Bronchial epithelial cell (primary cell): ENCODE measurements around the gene RPS6KA2. TPM values are rescaled to one million over a fixed set of nuclear protein-coding genes. Genes with fewer than 3 reads are reported as not detected.
"Not testable (repeated sequence)": the region's sequence is repeated elsewhere in the genome, so short reads cannot be mapped to it uniquely, and the experiment has no call there.

Experiments
- DNase-seq: peaks from one replicate; pipeline ENCODE4 v3.0.0-alpha.2; 2010; ENCODE audit warnings: low read depth
- FAIRE-seq: peaks from 2 replicates; lab custom pipeline; 2011; peaks lifted over from hg19 to GRCh38; lab: Jason Lieb, UNC
- H3K27me3 ChIP-seq: 2 replicates; pipeline ENCODE4 v1.5.1; 2011; ENCODE audit warnings: low read length; ENCODE audit not compliant: control insufficient read depth, insufficient read depth
- H3K36me3 ChIP-seq: 2 replicates; pipeline ENCODE4 v1.5.1; 2011; ENCODE audit warnings: low read length; ENCODE audit not compliant: control insufficient read depth, insufficient read depth
- H3K4me3 ChIP-seq: 2 replicates; pipeline ENCODE4 v1.5.1; 2011; ENCODE audit warnings: mild to moderate bottlenecking, low read depth, low read length, control low read depth
- CTCF ChIP-seq: IDR thresholded peaks from 2 replicates; pipeline ENCODE4 v1.5.1; 2011; ENCODE audit warnings: mild to moderate bottlenecking, moderate library complexity, low read length, control low read depth, inconsistent platforms; ENCODE audit not compliant: insufficient read depth, severe bottlenecking
- total RNA-seq: library from RNA; depleted of rRNA; stranded (reverse); fragments of >200 nt; gene quantifications from 2 replicates; pipeline ENCODE4 v1.2.1, GENCODE V29; 2014

The RPS6KA2 gene
- total RNA-seq, 1 donor from 2014 or later = 42.6 TPM

- FAIRE-seq = no peak
- TF ChIP-seq CTCF = no peak
- Histone ChIP-seq H3K27me3 (no peaks in the 10 kb centered on the region), H3K36me3 (no peaks in the 10 kb centered on the region), H3K4me3 (no peak overlapping the region)
- DNase-seq = no peak
These were observed 86.3 kb downstream of the RPS6KA2 start for GRCh38 chr6:166540631-166541331.

GRCh38 chr6:166539543-166539942 is 87.5 kb downstream of the RPS6KA2 start:
- no peak for TF ChIP-seq CTCF
- no peak overlapping the region for H3K4me3 ChIP-seq
- DNase-seq = no peak
- FAIRE-seq = no peak
- H3K36me3 ChIP-seq = peaks cover 3% of the 10 kb centered on the region
- H3K27me3 ChIP-seq = no peaks in the 10 kb centered on the region

GRCh38 chr6:166539011-166539385 is 88.1 kb downstream of the RPS6KA2 start:
- H3K27me3 ChIP-seq, H3K4me3 ChIP-seq, FAIRE-seq, DNase-seq, H3K36me3 ChIP-seq: not testable (repeated sequence)

GRCh38 chr6:166538297-166539010 is 88.6 kb downstream of the RPS6KA2 start:
- TF ChIP-seq CTCF = no peak
- DNase-seq = no peak
- Histone ChIP-seq H3K4me3 (no peak overlapping the region), H3K36me3 (peaks cover 3% of the 10 kb centered on the region), H3K27me3 (no peaks in the 10 kb centered on the region)
- FAIRE-seq = no peak

GRCh38 chr6:166534658-166535406 is 92.2 kb downstream of the RPS6KA2 start:
- Histone ChIP-seq H3K4me3 (no peak overlapping the region), H3K36me3 (peaks cover 6% of the 10 kb centered on the region), H3K27me3 (no peaks in the 10 kb centered on the region)
- no peak for TF ChIP-seq CTCF
- FAIRE-seq (peak; percentile 13), DNase-seq (no peak)
